ENCODE data around the gene AAK1.

AAK1 gene

GRCh38 chr2:69469375-69469774, 174.2 kb downstream of the AAK1 start:
- TF ChIP-seq, protein P1, sequence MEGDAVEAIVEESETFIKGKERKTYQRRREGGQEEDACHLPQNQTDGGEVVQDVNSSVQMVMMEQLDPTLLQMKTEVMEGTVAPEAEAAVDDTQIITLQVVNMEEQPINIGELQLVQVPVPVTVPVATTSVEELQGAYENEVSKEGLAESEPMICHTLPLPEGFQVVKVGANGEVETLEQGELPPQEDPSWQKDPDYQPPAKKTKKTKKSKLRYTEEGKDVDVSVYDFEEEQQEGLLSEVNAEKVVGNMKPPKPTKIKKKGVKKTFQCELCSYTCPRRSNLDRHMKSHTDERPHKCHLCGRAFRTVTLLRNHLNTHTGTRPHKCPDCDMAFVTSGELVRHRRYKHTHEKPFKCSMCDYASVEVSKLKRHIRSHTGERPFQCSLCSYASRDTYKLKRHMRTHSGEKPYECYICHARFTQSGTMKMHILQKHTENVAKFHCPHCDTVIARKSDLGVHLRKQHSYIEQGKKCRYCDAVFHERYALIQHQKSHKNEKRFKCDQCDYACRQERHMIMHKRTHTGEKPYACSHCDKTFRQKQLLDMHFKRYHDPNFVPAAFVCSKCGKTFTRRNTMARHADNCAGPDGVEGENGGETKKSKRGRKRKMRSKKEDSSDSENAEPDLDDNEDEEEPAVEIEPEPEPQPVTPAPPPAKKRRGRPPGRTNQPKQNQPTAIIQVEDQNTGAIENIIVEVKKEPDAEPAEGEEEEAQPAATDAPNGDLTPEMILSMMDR (IDR thresholded peaks at IDR 0.05; ENCODE audit: low read depth, low read length) = no peak

GRCh38 chr2:69466728-69467127, 176.8 kb downstream of the AAK1 start:
- TF ChIP-seq, protein P1 (IDR thresholded peaks at IDR 0.05; ENCODE audit: low read depth, low read length) = no peak

More at GRCh38 chr2:69469375-69469774, 174.2 kb downstream of the AAK1 start:
- DNase-seq (ENCODE audit: extremely low read depth, low read depth) = no peak

DNA sequence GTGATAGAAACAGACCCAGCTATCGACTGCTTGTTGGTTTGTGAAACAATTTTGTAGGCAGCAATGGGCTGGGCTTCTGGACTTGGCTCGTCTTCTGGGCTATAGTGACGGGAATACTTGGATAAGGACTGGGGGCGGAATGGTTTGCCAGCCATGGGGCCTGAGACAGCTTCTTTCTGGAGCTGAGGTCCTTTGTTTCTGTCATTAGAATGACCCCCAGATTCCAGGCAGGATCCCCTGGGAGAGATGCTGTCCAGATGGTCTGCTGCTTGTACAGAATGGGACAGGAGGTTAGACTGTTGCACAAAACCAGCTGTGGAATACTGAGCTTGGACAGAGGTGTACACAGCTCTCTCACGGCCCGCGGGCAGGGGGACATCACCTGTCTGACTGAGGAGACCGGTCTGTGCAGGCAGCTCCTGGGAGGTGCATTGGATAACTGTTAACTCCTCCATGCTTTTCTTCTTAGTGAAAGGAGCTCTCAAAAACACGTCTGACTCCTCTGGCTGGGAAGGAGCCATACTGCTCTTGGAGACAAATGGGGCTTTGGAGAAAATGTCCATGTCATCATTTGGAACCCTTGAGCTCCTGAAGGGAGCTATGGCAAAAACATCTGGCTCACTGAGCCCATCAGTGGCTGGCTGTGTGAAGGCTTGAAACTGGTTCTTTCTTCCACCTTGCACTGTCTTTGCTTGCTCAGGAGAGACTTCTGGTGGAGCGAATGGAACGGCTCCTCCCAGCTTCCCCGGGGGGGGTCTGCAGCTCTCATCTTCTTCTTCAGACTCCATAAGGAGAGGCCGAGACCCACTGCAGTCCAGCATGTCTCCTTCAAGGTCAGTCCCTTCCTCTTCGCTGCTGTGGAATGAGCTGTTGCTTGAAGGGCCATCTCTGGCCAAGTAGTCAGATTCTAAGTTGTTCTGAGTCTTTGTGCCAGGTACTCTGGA, 177.8 kb downstream of the AAK1 start:
- TF ChIP-seq, protein P1 (IDR thresholded peaks at IDR 0.05; ENCODE audit: low read depth, low read length) = no peak
- no peak for DNase-seq (ENCODE audit: extremely low read depth, low read depth)

More at GRCh38 chr2:69466728-69467127, 176.8 kb downstream of the AAK1 start:
- no peak for DNase-seq (ENCODE audit: extremely low read depth, low read depth)

- DNase-seq (ENCODE audit: extremely low read depth, low read depth) = peak; percentile 12
- TF ChIP-seq, protein P1 (IDR thresholded peaks at IDR 0.05; ENCODE audit: low read depth, low read length) = no peak
Observed at GRCh38 chr2:69464575-69464974, 179.0 kb downstream of the AAK1 start.

GRCh38 chr2:69462780-69463179, 180.8 kb downstream of the AAK1 start:
- DNase-seq (ENCODE audit: extremely low read depth, low read depth) = no peak
- TF ChIP-seq, protein P1 (IDR thresholded peaks at IDR 0.05; ENCODE audit: low read depth, low read length) = no peak

DNA sequence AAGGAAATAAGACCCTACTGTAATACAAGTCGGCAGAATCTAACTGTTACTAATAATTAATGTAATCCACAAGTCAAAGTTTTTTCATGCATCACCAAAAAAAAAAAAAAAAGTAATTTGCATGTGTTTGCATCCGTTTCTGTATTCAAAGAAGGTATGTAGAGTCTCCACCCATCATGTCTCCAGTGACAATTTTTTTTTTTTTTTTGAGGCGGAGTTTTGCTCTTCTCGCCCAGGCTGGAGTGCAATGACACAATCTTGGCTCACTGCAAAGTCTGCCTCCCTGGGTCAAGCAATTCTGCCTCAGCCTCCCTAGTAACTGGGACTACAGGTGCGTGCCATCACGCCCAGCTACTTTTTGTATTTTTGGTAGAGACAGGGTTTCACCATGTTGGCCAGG, 182.1 kb downstream of the AAK1 start:
- no peak for DNase-seq (ENCODE audit: extremely low read depth, low read depth)

DNA sequence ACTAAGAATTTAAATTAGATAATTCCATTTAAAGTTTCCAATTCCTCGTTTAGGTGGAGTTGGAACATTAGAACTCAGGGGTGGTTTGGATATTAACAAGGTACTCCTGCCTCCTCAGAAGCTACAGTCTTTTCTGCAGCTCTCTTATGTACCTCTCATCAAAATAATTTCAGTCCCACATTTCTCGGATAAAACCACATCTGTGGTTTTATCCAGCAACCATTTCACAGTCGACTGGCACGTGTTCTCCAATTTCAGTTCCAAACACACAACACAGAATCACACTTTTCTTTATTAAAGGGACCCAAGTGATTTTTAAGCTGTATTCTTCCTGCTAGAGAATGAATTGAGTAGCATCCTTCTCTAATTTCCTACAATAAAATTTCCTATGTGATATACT, 183.6 kb downstream of the AAK1 start:
- TF ChIP-seq, protein P1 (IDR thresholded peaks at IDR 0.05; ENCODE audit: low read depth, low read length) = no peak
- no peak for DNase-seq (ENCODE audit: extremely low read depth, low read depth)

More for the DNA sequence above, 182.1 kb downstream of the AAK1 start:
- TF ChIP-seq, protein P1 (IDR thresholded peaks at IDR 0.05; ENCODE audit: low read depth, low read length) = no peak
